ENCODE measurements around the gene USF3. TPM values are rescaled to one million over a fixed set of nuclear protein-coding genes. Genes with fewer than 3 reads are reported as not detected.

The USF3 gene
- total and polyA plus RNA-seq, 7 donors = 3.5 to 21.9 (median 10.7) TPM

- intact Hi-C loops (cut with DNase I) = no loop called here
- TF ChIP-seq EP300 (IDR thresholded peaks at IDR 0.05) (no peak), POLR2AphosphoS5 (IDR thresholded peaks at IDR 0.05) (no peak), CTCF (IDR thresholded peaks at IDR 0.05) (no peak), POLR2A (IDR thresholded peaks at IDR 0.05) (no peak)
- peaks cover 0 to 53% (median 15%) of the 10 kb centered on the region in 4 donors for H3K36me3 ChIP-seq
- no peaks in the 10 kb centered on the region for H3K9me3 ChIP-seq
- no peak overlapping the region for H3K4me3 ChIP-seq
- no peaks in the 10 kb centered on the region for H3K27me3 ChIP-seq
- H3K4me1 ChIP-seq = no peaks in the 10 kb centered on the region
- WGBS, 2 donors = 94 to 100% methylated on average over 1 of the region's 1 CpG
- no peak overlapping the region for H3K27ac ChIP-seq
- DNase-seq = no peak
Observed at GRCh38 chr3:113719294-113719693, 22.9 kb upstream of the USF3 start.

- Histone ChIP-seq H3K27me3 (no peaks in the 10 kb centered on the region), H3K36me3 (peaks cover 0 to 48% (median 15%) of the 10 kb centered on the region in 4 donors), H3K27ac (no peak overlapping the region), H3K4me3 (no peak overlapping the region), H3K4me1 (no peaks in the 10 kb centered on the region), H3K9me3 (no peaks in the 10 kb centered on the region)
- TF ChIP-seq POLR2AphosphoS5 (IDR thresholded peaks at IDR 0.05) = no peak
- TF ChIP-seq EP300 (IDR thresholded peaks at IDR 0.05) = no peak
- no peak for TF ChIP-seq CTCF (IDR thresholded peaks at IDR 0.05)
- no peak for TF ChIP-seq POLR2A (IDR thresholded peaks at IDR 0.05)
- intact Hi-C loops (cut with DNase I) = no loop called here
- WGBS, 2 donors = 72 to 89% methylated on average over 3 of the region's 3 CpGs
- DNase-seq = no peak
Observed at GRCh38 chr3:113717818-113718217, 21.4 kb upstream of the USF3 start.

- no peak overlapping the region for H3K4me3 ChIP-seq
- TF ChIP-seq POLR2AphosphoS5 (IDR thresholded peaks at IDR 0.05) = no peak
- no peak overlapping the region for H3K27ac ChIP-seq
- DNase-seq = no peak
- H3K27me3 ChIP-seq = no peaks in the 10 kb centered on the region
- 93 to 97% methylated on average over 3 of the region's 3 CpGs for WGBS, 2 donors
- H3K9me3 ChIP-seq = no peaks in the 10 kb centered on the region
- intact Hi-C loops (cut with DNase I) = no loop called here
- peaks cover 0 to 42% (median 15%) of the 10 kb centered on the region in 4 donors for H3K36me3 ChIP-seq
- no peaks in the 10 kb centered on the region for H3K4me1 ChIP-seq
Observed at GRCh38 chr3:113717308-113717707, 20.9 kb upstream of the USF3 start.

GRCh38 chr3:113714702-113715101 is 18.3 kb upstream of the USF3 start:
- intact Hi-C loops (cut with DNase I) = no loop called here
- WGBS, 2 donors = 68 to 80% methylated on average over 1 of the region's 1 CpG

GRCh38 chr3:113712129-113712528 is 15.7 kb upstream of the USF3 start:
- no peak overlapping the region for H3K4me3 ChIP-seq
- WGBS, 2 donors = 24 to 50% methylated on average over 3 of the region's 3 CpGs
- H3K27ac ChIP-seq = no peak overlapping the region
- no peaks in the 10 kb centered on the region for H3K27me3 ChIP-seq
- intact Hi-C loops (cut with DNase I) = no loop called here
- H3K4me1 ChIP-seq = no peaks in the 10 kb centered on the region
- H3K9me3 ChIP-seq = no peaks in the 10 kb centered on the region
- H3K36me3 ChIP-seq = no peaks in the 10 kb centered on the region
- TF ChIP-seq POLR2A (IDR thresholded peaks at IDR 0.05) (no peak), POLR2AphosphoS5 (IDR thresholded peaks at IDR 0.05) (no peak), EP300 (IDR thresholded peaks at IDR 0.05) (no peak), CTCF (IDR thresholded peaks at IDR 0.05) (no peak)
- DNase-seq = no peak

More at GRCh38 chr3:113714702-113715101, 18.3 kb upstream of the USF3 start:
- peaks cover 0 to 16% (median 0%) of the 10 kb centered on the region in 4 donors for H3K36me3 ChIP-seq
- H3K27me3 ChIP-seq = no peaks in the 10 kb centered on the region
- H3K27ac ChIP-seq = no peak overlapping the region
- H3K9me3 ChIP-seq = no peaks in the 10 kb centered on the region
- H3K4me3 ChIP-seq = no peak overlapping the region
- DNase-seq = no peak
- TF ChIP-seq CTCF (IDR thresholded peaks at IDR 0.05) (no peak), EP300 (IDR thresholded peaks at IDR 0.05) (no peak), POLR2AphosphoS5 (IDR thresholded peaks at IDR 0.05) (no peak), POLR2A (IDR thresholded peaks at IDR 0.05) (no peak)
- no peaks in the 10 kb centered on the region for H3K4me1 ChIP-seq
